Activated CD4-positive, CD25-positive, alpha-beta regulatory T cell treated with anti-CD3 and anti-CD28 coated beads, Interleukin-2, amount 50 U/mL, for 16 hours (primary cell): Measurements from ENCODE around the gene APOL1.

ENCODE experiments used
- DNase-seq: peaks from one replicate; pipeline ENCODE4 v3.0.0-alpha.2; 2020; ENCODE audit warnings: low read depth, low spot score

APOL1 gene

DNA sequence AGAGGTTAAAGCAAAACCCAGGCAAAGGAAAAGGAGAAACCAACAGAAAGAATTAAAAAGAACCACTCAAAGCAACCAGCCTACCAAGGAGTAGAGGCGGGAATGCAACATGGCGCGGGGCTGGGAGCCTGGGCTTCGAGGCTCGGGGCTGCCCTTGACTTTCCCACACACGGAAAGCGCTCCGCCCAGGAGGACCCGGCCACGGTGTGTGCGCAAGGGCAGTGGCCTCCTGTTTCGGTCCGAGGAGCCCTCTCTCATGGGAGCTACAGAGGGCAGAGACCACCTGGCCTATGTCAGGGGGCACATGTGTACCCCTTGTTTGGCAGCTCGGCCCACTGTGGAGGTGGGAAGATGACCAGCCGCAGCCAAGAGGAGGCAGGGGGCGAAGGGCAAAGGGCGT lies 55.9 kb downstream of the APOL1 start:
- no peak for DNase-seq

DNA sequence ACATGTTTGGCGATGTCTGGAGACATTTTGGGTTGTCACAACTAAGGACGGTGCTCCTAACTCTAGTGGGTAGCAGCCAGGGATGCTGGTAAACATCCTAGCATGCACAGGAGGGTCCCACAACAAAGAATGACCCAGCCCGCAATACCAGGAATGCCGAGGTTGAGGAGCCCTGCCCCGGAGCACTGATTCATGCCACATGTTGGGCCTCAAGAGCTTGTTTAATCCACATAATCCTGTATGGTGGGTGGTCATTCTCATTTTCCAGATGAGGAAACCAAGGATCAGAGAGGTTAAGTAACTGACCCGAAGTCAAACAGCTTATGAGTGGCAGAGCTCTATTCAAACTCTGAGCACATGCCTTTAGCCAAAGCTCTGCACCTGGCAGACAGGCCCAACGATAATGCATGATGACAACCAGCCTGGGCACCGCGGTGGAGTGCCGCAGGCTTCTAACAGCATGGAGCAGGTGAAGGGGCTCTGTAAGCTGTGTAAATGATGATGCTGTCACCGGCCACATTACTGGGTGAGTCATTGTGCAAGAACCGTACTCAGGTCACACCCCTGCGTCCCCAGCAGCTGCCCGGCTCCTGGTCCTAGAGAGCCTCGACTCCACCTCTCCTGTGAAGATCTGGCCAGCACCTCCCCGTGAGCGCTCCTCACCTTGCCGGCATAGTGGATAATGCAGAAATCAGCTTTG lies 58.6 kb downstream of the APOL1 start:
- no peak for DNase-seq

DNA sequence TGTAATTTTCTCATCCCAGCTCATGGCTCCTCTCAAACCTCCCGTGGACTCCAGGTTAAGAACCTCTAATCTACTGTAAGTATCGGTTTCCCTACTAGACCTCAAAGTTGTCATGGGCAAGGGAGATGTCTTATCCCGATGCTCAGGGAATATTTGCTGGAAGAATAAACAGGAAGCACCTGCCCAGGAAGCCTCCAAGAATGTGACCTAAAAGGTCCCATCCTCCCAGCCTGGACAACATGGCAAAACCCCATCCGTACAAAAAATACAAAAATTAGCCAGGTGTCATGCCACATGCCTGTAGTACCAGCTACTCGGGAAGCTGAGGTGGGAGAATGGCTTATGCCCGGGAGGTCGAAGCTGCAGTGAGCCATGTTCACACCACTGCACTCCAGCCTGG lies 62.4 kb downstream of the APOL1 start:
- no peak for DNase-seq

DNA sequence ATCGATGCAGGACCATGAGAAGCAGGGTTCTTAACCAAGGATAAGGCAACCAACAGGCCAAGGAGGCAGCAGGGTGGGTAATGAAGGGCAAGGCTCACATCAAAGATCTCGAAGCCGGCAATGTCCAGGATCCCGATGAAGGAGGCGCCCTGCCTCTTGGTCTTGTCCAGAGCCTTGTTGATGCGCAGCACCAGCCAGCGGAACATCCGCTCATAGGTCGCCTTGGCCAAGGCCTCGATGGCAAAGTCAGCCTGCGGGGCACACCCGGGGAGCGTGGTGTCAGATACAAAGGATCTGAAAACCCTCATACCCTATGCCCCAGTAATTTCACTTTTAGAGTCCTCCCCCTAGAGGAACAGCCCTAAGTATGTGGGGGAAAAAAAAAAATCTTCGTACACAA lies 63.5 kb downstream of the APOL1 start:
- no peak for DNase-seq
